GOT3 (cell line): ENCODE measurements around the gene CARD8.

ENCODE experiments used
- DNase-seq: peaks from one replicate; lab custom pipeline; 2025; ENCODE audit warnings: mixed read lengths; lab: John Stamatoyannopoulos, UW

The CARD8 gene

DNA sequence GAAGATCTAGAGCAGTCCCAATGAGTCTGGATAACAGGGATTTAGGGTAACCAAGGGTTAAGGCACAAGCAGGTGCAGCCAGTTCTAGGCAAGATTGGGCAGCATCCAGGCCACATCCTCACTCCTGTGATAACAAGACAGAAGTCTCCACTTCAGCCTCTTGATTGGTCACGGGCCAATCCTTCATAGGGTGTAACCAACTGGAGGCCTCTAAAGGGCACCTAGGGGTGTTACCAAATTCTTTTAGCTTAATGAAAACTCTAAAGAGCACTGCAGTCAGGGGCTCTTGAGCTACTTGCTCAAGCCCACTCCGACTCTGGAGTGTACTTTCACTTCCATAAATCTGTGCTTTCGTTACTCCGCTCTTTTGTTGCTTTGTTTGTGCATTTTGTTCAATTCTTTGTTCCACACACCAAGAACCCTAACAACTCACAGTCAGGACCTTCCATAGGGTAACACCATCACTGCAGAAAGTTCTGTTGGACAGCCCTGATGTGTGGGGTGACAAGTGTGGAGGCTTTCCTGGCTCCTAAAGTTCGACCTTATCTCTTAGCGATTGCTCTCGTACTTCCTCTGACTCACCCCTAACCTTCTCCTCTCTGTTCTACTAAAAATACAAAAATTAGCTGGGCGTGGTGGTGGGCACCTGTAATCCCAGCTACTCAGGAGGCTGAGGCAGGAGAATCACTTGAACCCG, 49.2 kb downstream of the CARD8 start:
- DNase-seq = no peak

DNA sequence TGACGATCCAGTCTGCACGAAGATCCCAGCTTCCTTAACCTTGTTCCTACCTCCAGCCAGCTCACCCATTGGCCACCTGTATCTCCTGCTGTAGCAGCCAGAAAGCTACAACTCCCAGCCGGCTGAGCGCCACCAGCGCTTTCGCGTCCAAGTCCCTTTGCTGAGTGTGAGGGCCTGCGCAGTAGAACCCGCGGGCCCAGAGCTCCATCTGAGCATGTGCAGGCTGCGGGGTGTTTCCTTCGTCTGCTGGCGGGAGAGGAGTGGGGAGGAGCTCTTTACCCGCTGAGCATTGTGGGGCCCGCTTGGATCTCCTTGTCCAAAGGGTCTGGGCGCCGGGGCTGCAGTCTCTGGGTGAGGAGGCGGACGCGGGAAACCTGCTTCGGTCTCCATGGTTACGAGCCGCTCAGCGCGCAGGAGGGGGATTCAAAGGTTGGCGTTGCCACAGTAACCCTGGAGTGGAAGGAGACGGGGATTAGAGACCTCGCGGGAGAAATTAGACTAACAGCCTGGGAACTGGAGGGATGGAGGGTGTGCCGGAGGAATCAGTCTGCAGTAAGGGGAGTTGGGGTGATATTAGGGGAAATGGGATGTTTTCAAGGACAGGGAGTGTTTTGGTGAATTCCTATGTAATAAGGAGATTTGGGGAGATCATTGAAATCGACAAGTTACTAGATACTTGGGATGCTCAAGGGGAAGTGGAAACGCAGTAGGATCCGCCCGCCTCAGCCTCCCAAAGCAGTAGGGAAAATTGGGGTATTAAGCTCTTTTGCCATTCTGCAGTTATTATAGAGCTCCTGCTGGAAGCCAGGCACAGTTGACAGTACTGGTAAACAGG, 51.7 kb downstream of the CARD8 start:
- peak; percentile 71 for DNase-seq

DNA sequence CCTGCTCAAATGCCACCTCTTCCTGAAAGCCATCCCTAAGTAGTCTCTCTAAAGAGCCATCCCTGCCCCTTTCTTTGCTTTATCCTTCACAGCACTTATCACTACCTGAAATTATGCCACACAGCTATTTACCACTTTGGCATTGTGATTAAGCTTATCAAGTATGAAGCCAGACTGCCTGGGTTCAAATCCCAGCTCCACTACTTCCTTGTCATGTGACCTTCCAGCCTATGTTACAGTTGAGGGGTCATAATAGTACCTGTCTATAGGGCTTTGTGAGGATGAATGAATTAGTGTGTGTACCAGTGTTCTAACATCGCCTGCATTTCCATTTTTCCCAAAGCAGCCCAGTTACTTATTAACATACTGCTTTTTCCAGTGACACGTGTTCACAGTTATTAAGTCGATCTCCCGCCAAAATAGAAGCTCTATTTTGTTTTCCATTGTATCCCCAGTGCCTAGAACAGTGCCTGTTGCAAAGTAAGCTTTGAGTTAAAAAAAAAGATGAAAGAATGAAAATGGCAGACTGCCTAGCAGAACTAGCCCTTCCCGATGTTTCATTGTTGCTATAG, 52.4 kb downstream of the CARD8 start:
- no peak for DNase-seq

DNA sequence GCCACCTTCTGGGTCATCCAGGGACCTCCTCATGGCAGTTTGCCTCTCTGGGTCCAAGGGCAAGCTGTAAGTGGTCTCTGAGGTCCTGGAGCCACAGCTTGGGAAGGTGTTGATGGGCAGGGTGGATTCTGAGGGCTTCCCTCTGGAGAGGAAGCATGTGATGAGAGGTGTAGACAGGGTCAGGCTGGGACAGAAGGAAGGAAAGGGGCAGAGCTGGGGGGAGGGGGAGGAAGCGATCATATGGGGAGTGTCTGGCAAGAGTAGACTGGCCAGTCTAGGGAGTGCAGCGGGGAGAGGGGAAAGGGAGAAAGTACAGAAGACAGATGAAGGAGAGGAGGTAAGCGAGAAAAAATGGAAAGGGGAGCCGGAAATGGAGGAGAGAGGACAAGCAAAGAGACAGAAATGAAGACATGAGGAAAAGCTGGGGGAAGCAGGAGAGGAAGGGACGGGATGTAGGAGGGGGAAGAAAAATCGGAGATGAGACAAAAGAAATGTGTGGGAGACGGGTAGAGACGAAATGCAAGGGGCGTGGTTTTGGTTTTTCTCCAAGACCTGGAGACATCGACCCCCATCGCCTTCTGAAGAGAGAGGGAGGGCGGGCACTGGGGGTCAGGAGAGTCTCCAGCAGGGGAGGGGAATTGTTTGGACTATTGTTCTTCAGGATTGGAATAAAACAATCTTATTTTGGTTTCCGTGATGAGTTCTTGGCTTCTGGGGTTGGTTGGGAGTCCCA, 58.6 kb downstream of the CARD8 start:
- DNase-seq = no peak

DNA sequence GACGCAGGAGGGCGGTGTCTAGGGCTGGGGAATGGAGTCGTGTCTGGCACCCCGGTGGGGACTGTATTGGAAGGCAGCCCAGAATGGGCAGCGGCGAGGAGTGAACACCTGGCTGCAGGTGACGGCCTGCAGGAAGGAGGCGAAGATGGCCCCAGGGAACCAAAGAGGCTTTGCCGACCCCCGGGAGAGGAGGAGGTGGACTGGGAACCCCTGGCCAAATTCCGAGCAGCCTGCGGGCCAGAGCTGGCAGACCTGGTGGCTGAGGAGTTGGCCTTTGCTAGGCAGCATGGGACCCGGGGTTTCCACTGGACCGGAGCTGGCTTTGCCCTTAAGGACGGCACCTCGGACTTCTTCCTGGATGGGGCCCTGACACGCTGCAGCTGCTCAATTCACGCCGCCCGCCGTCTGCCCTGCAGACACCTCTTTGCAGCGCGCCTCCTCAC, 59.4 kb downstream of the CARD8 start:
- no peak for DNase-seq

DNA sequence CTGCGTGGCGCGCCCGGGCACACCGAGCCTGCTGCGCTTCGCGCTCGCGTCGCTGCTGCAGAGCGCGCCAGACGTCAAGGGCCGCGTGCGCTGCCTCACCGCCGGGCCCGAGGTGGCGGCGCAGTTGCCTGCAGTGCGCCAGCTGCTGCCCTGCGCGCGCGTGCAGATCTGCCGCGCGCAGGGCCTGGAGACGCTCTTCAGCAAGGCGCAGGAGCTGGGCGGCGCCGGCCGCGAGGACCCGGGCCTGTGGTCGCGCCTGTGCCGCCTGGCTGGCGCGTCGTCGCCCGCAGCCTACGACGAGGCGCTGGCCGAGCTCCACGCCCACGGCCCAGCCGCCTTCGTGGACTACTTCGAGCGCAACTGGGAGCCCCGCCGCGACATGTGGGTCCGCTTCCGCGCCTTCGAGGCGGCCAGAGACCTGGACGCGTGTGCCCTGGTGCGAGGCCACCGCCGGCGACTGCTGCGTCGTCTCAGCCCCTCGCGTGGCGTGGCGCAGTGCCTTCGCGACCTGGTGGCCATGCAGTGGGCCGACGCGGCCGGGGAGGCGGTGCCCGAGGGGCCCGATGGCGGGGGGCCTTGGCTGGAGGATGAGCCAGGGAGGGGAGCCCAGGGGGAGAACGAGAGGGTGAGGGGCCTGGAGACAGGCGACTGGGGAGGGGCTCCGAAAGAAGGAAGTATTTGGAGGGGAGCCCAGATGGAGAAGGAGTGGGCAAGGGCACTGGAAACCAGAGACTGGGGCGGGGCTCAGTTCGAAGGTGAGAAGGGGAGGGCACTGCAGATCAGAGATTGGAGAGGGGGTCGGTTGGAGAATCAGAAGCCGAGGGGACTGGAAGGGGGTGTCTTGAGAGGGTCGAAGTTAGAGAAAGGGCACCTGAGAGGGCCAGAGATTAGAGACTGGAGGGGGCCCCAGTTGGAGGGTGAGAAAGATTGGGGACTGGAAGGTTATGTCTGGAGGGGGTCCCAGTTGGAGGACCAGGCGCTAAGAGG, 60.6 kb downstream of the CARD8 start:
- DNase-seq = no peak

DNA sequence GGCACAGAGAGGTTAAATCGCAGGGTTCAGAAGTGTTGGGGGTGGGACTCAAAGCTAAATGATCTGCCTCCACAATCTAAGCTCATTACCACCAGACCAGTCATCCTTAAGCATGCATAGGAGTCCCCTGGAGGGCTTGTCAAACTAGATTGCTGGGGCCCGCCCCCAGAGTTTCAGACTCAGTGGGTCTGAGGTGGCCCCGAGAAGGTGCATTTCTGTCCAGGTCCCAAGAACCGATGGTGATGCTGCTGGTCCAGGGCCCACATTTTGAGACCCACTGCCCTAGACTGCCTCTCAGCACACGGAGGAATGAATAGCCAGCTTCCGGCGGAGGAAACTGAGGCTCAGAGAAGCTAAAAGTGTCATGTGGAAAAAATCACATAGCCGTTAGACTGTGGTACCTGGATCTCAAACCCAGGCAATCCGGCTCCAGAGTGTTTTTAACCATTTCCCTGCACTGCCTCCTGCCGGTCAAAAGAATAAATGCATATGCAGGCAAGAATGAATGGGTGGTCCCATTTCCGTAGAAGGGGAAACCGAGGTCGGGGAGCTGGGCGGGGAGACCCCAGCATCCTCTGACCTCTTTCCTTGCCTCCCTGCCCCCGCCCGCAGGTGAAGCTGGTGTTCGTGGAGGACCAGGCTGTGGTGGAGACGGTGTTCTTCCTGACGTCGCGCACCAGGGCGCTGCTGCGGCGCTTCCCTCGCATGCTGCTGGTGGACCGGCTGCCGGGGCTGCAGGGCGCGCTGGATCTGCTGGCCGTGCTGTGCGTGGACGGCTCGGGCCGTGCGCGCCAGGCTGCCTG, 61.5 kb downstream of the CARD8 start:
- DNase-seq = no peak

DNA sequence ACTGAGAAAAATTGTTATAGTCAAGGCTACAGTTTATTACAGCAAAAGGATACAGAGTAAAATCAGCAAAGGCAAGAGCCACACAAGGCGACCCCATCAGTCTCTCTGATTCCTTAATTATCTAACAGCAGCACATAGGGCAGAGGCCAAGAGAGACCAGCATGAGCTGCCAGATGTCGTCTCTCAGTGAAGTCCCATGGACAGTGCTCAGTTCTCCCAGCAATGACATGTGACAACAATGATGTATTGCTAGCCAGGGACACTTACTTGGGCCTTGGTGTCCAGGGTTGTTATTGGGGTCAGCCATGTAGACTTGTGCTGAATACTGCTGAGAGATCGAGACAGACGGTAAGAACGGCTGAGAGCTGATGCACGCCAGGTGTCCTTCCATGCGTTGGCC, 63.0 kb downstream of the CARD8 start:
- DNase-seq = no peak

DNA sequence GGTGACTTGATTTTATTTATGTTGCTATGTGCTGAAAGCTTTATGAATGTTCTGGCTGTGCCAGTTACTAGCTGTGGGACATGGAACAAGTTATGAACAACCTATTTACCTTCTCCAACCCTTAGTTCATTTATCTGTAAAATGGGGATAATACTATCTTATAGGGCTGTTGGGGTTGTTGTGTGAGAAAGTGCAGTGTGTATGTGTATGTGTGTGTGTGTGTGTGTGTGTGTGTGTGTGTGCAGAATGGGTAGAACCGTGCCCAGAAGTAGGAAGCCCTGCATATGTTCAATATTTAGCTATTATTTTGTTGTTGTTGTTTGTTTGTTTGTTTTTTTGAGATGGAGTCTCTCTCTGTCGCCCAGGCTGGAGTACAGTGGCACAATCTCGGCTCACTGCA, 64.8 kb downstream of the CARD8 start:
- no peak for DNase-seq

DNA sequence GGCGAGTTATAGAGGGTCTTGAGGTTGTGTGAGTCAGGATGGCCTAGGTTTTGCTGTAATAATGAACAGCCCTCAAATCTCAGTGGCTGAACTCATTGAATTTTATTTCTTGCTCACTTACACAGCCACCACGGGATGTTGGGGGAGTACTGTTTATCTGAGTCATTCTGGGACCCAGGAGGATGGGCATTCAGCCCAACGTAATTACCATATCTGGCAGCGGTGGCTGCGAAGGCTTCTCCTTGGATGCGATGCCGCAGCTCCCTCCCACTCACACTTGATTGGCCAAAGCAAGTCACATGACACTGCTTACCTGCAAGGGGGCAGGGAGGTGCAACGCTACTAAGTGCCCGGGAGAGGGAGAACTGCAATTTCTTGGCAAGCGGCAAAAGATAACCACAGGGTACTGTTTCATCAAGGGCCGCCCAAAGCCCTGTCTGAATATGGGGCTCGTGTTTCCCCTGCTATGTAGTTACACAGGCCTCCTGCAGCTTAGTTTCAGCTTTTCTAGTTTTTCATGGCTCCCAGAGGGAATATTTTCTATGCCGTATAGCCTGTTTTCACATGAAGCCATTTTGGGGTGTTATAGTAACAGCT, 65.3 kb downstream of the CARD8 start:
- DNase-seq = no peak

DNA sequence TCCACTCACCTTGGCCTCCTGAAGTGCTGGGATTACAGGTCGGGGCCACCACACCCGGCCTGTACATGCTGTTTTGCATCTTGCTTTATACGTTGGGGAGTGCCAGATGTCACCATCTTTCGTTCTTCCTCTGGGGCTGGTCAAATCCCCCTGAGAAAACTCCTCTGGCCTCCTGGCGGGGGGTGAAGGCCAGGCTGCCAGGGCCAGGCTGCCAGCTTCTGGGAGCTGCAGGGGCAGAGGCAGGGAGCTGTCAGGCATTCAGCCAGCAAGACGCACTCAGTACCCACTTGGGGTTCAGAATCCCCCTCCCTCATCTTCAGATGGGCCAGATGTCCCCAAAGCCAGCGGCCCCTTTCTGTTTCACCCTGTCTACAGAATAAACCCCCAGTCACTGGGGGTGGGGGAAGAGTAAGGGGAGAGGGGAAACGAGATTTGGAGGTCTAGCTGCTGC, 69.1 kb downstream of the CARD8 start:
- no peak for DNase-seq

DNA sequence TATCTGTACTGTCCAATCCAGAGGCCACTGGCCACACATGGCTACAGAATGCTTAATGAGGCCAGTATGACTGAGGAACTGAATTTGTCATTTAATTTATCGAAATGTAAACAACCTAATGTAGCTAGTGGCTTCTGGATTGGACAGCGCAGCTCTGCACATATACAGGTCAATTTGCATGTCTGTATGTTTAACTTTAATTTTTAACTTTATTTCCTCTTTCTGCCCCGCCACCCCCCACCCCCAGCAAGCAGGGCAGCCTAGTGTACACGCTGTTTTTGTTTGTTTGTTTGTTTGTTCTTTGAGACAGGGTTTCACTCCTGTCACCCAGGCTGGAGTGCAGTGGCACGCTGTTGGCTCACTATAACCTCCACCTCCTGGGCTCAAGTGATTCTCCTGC, 69.7 kb downstream of the CARD8 start:
- no peak for DNase-seq

DNA sequence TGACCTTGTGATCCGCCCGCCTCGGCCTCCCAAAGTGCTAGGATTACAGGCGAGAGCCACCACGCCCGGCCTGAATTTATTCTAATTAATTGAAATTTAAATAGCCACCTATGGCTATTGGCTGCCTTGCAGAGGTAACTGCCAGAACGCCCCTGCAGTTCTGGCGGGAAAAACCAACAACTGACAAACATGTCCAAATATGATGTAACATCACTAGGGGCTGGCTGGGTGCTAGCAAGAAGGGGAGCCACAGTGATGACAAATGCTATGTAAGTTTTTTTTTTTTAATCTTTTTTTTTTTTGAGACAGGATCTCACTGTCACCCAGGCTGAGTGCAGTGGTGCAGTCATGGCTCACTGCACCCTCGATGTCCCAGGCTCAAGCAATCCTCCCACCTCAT, 72.4 kb downstream of the CARD8 start:
- no peak for DNase-seq

DNA sequence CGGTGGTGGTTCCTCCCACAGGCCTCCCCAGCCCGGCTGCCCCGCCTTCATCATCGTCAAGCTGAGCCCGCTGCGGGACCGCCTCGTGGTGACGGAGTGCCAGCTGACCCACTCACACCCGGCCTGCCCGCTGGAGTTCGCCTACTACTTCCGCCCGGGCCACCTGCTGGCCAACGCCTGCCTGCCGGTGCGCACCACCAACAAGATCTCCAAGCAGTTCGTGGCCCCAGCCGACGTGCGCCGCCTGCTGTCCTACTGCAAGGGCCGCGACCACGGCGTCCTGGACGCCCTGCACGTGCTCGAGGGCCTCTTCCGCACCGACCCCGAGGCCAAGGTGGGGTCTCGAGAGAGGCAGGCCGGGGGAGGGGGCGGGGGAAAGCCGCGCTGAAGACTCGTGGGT, 73.3 kb downstream of the CARD8 start:
- DNase-seq = no peak

DNA sequence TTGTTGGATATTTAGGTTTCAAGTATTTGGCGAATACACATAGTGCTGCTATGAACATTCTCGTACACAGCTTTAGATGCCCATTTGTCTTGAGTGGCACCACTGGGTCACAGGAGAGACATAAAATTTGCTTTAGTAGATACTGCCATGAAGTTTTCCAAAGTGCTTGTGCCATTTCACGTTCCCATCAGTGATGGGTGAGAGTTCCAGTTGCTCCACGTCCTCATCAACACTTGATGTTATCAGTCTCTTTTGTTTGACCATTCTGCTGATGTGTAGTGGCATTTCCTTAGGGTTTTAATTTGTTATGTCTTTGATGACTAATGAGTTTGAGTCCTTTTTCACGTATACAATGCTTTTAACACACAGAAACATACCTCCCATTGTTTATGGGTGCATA, 74.2 kb downstream of the CARD8 start:
- no peak for DNase-seq

DNA sequence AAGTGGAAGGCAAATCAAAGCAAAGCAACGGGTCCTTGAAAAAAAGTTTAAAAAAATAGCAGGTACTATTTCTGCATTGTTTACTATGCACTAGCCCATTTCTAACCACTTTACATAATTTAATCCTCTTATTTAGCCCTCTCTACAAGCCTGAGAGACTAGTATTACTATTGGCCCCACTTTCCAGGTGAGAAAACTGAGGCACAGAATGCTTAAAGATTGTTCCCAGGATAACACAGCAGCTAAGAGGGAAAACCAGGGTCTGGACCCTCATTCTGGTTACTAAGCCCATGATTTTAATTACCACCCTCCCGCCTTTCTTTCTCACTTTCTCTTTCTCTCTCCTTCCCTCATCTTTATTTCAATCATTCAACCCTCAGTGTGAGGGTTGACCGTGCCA, 79.5 kb downstream of the CARD8 start:
- DNase-seq = no peak

DNA sequence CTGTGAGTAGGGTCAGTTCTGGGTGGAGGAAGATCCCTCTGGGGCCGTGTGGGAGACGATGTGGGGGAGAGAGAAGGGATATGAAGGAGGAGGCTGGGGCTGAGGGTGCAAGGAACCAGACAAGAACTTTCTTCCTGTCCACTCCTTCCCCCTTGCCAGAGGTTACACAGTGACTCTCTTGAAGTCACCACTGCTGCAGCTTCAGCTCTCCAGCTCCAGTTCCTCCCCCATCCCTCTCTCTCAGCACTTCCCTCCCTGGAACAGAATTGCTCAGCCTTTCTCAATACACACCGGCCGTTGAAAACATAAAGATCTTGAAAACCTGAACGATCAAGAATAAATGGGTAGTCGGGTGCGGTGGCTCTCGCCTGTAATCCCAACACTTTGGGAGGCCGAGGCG, 80.1 kb downstream of the CARD8 start:
- no peak for DNase-seq

DNA sequence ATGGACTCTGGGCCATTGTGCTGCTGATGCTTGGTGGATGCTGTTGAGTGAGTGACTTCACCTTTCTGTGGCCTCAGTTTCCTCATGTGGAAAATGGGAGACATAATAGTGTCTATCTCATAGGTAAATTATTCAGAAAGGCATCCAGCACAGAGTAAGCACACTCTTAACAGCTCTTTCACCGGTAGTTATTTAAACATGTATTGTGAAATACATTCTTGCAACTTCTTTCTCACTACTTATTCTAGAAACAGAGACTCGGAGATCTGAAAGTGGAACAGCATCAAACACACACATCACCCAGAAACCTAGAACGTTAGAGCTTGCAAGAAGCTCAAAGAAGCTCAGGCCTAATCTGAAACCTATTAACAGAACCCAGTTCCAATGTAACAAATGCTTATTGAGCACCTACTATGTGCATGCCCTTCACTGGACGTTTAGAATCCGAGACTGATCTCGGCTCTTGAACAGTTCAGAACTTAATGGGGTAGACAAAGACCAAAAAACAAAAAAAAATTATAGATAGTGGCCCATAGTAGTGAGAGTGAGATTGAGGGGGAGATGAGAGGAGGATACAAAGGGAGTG, 81.2 kb downstream of the CARD8 start:
- DNase-seq = no peak

DNA sequence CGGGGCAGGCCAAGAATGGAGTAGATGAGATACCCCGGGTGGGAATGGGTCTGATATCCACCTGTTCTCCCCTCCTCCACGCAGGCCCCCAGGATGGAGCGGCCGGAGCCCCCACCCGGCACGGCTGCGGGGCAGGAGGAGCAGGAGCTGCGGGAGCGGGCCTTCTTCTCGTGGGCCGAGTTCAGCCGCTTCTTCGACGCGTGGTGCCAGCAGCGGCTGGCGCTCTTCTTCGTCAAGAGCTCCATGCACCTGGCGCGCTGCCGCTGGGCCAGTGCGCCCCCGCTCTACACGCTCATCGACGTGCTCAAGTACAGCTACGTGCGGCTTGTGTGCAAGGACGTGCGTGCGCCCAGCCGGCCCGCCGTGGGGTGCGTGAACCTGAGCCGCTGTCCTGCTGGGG, 84.0 kb downstream of the CARD8 start:
- no peak for DNase-seq
